Loucy (cell line): ENCODE measurements around the gene CAPRIN2.

Experiments used
- H2AFZ ChIP-seq: fragments of 200-600 bp; sonication (generic); 2 replicates; pipeline ENCODE4 v1.6.0; 2016; ENCODE audit warnings: antibody characterized with exemption, mild to moderate bottlenecking, low read length, moderate library complexity
- H3F3A ChIP-seq: fragments of 200-600 bp; 2 replicates; pipeline ENCODE4 v1.6.0; 2016; ENCODE audit warnings: antibody characterized with exemption, low read depth, mild to moderate bottlenecking
- H3K27me3 ChIP-seq: fragments of 200-600 bp; sonication (generic); 2 replicates; pipeline ENCODE4 v1.6.1; 2014; ENCODE audit warnings: low read length, mild to moderate bottlenecking; ENCODE audit not compliant: insufficient read depth, poor library complexity, severe bottlenecking
- H3K36me3 ChIP-seq: fragments of 200-600 bp; sonication (generic); 2 replicates; pipeline ENCODE4 v1.6.1; 2016; ENCODE audit warnings: low read length; ENCODE audit not compliant: insufficient read depth
- H3K4me1 ChIP-seq: fragments of 200-600 bp; sonication (generic); 2 replicates; pipeline ENCODE4 v1.5.1; 2014; ENCODE audit warnings: low read length, mild to moderate bottlenecking; ENCODE audit not compliant: insufficient read depth, poor library complexity, severe bottlenecking
- H3K4me2 ChIP-seq: fragments of 200-600 bp; sonication (generic); 2 replicates; pipeline ENCODE4 v1.6.0; 2014; ENCODE audit warnings: antibody characterized with exemption, low read length, low read depth, mild to moderate bottlenecking; ENCODE audit not compliant: poor library complexity, severe bottlenecking
- H3K4me3 ChIP-seq: fragments of 200-600 bp; sonication (generic); 2 replicates; pipeline ENCODE4 v1.5.1; 2014; ENCODE audit warnings: low read length, mild to moderate bottlenecking, mixed read lengths; ENCODE audit not compliant: poor library complexity, severe bottlenecking
- H3K79me2 ChIP-seq: fragments of 200-600 bp; sonication (generic); 2 replicates; pipeline ENCODE4 v1.6.1; 2014; ENCODE audit warnings: low read length; ENCODE audit not compliant: insufficient read depth
- H3K9ac ChIP-seq: fragments of 200-600 bp; sonication (generic); 2 replicates; pipeline ENCODE4 v1.6.0; 2014; ENCODE audit warnings: mild to moderate bottlenecking, low read depth, low read length, moderate library complexity; ENCODE audit not compliant: poor library complexity, severe bottlenecking
- H3K9me2 ChIP-seq: fragments of 200-600 bp; sonication (generic); replicated peaks from 2 replicates; pipeline ENCODE4 v1.6.1; 2016; ENCODE audit warnings: low read depth, low read length, mixed read lengths
- H3K9me3 ChIP-seq: fragments of 200-600 bp; sonication (generic); 2 replicates; pipeline ENCODE4 v1.6.1; 2014; ENCODE audit warnings: mild to moderate bottlenecking, antibody characterized with exemption, low read length, low read depth; ENCODE audit not compliant: insufficient read depth
- H4K20me1 ChIP-seq: fragments of 200-600 bp; sonication (generic); 2 replicates; pipeline ENCODE4 v1.6.0; 2014; ENCODE audit warnings: antibody characterized with exemption, low read length, mild to moderate bottlenecking; ENCODE audit not compliant: insufficient read depth, poor library complexity, severe bottlenecking
- EZH2phosphoT487 ChIP-seq: fragments of 200-600 bp; IDR thresholded peaks from 2 replicates; pipeline ENCODE4 v1.6.1; 2018; ENCODE audit warnings: antibody characterized with exemption, mild to moderate bottlenecking, moderate library complexity, borderline replicate concordance
- TF ChIP-seq, protein P1 (sequence below): fragments of 200-600 bp; sonication (generic); conservative IDR thresholded peaks from 2 replicates; pipeline ENCODE4 v1.5.1; 2014; ENCODE audit warnings: mild to moderate bottlenecking, antibody characterized with exemption, low read length

Gene CAPRIN2

DNA sequence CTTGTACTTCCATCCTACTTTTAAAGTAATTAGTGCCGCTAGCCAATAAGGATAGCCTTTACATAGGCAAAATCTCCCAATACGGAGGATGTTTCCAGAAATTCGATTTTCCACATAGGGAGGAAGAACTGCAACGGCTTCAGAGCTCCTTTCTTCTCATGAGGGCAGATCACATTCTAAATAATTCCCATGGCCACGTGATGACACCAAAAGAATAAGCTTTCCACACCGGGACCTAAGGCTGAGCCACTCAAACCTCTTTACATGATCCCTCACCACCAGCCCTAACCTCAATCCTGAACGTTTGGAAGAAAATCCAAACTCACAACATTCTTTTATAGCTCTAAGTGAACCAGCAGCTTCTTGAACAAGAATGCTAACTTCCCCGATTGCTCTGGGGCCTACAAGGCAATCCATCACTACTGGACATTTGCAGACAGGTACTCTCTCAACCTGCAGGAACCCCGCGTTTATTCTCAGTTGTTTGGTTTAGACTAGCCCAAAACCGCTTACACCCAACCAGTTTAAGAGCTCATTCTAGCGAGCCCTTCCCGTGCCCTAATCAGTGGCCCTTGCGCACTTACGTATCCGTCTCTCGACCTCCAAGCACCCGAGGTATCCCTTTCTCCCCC lies 884 bp downstream of the CAPRIN2 start:
- no peaks in the 10 kb centered on the region for H3F3A ChIP-seq
- H3K9me3 ChIP-seq, result no peaks in the 10 kb centered on the region
- no peaks in the 10 kb centered on the region for H3K36me3 ChIP-seq
- H2AFZ ChIP-seq, result peak overlapping the region; percentile 97
- H3K9ac ChIP-seq, result peak overlapping the region; percentile 82
- H3K4me2 ChIP-seq, result peak overlapping the region; percentile 90
- H4K20me1 ChIP-seq, result no peaks in the 10 kb centered on the region
- peaks cover 44% of the 10 kb centered on the region for H3K4me1 ChIP-seq
- H3K4me3 ChIP-seq, result peak overlapping the region; percentile 96
- TF ChIP-seq EZH2phosphoT487, result no peak
- TF ChIP-seq, protein P1, sequence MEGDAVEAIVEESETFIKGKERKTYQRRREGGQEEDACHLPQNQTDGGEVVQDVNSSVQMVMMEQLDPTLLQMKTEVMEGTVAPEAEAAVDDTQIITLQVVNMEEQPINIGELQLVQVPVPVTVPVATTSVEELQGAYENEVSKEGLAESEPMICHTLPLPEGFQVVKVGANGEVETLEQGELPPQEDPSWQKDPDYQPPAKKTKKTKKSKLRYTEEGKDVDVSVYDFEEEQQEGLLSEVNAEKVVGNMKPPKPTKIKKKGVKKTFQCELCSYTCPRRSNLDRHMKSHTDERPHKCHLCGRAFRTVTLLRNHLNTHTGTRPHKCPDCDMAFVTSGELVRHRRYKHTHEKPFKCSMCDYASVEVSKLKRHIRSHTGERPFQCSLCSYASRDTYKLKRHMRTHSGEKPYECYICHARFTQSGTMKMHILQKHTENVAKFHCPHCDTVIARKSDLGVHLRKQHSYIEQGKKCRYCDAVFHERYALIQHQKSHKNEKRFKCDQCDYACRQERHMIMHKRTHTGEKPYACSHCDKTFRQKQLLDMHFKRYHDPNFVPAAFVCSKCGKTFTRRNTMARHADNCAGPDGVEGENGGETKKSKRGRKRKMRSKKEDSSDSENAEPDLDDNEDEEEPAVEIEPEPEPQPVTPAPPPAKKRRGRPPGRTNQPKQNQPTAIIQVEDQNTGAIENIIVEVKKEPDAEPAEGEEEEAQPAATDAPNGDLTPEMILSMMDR, result no peak
- peaks cover 14% of the 10 kb centered on the region for H3K79me2 ChIP-seq
- no peaks in the 10 kb centered on the region for H3K9me2 ChIP-seq
- H3K27me3 ChIP-seq, result no peaks in the 10 kb centered on the region

DNA sequence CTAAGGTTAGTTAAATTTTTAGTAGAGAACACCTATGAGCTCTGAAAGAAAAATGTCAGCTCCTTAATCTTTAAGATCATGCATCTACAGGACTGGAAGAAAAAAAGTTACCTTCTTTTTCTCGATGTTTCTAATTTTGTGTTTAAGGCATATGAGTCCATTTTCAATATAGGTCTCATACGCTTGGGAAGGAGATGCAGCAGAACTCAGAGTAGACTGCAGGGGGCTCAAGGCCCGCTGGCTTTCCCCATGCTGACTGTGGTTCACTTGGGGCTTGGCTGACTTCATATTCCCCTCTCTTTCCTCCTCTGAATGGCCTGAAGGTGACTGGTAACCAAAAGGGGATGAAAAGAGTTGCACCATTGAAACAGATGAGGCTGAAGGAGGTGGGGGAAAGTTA lies 1.5 kb downstream of the CAPRIN2 start:
- no peak for TF ChIP-seq EZH2phosphoT487
- TF ChIP-seq, protein P1, result peak; percentile 69
- no peaks in the 10 kb centered on the region for H3K9me3 ChIP-seq
- H3K9ac ChIP-seq, result peak overlapping the region; percentile 82
- H3K4me3 ChIP-seq, result peak overlapping the region; percentile 96
- H2AFZ ChIP-seq, result no peak overlapping the region
- no peaks in the 10 kb centered on the region for H3F3A ChIP-seq
- no peaks in the 10 kb centered on the region for H4K20me1 ChIP-seq
- peak overlapping the region; percentile 90 for H3K4me2 ChIP-seq
- no peaks in the 10 kb centered on the region for H3K9me2 ChIP-seq
- no peaks in the 10 kb centered on the region for H3K27me3 ChIP-seq
- no peaks in the 10 kb centered on the region for H3K36me3 ChIP-seq
- peaks cover 14% of the 10 kb centered on the region for H3K79me2 ChIP-seq
- H3K4me1 ChIP-seq, result peaks cover 44% of the 10 kb centered on the region

DNA sequence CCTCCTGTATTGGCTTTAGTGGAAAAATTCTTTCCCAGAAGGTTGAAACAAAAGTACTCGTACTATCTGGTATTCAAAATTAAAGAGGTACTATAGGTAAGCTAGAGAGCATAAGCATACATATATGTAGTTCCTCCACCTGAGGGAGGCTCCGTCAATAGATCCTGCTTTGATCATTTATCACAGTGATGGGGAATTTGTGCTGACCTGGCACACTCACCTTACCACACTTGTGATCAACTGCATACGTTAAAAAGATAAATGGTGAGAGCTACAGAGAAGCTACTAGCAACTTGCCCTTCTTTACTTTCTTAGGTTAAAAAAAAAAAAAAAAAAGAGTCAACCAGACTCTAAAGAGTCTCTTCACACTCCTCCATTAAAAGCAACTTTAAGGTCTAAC lies 2.5 kb downstream of the CAPRIN2 start:
- H3K79me2 ChIP-seq, result peaks cover 14% of the 10 kb centered on the region
- H3K4me3 ChIP-seq, result peak overlapping the region; percentile 96

DNA sequence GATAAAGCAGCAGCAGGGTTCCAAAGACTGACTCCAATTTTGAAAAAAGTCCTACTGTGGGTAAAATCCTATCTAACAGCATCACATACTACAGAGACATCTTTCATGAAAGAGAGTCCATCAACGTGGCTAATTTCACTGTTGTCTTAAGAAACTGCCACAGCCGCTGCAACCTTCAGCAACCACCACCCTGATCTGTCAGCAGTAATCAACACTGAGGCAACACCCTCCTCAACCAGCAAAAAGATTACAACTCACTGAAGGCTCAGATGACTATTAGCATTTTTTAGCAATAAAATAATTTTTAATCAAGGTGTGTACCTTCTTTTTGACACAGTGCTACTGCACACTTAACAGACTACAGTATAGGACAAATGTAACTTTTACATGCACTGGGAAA lies 6.6 kb downstream of the CAPRIN2 start:
- Histone ChIP-seq H4K20me1 (no peaks in the 10 kb centered on the region), H3K36me3 (no peaks in the 10 kb centered on the region), H3K4me3 (no peak overlapping the region), H3K9me3 (no peaks in the 10 kb centered on the region), H3F3A (no peaks in the 10 kb centered on the region), H3K4me2 (no peak overlapping the region), H3K27me3 (no peaks in the 10 kb centered on the region), H3K9ac (no peak overlapping the region), H2AFZ (no peak overlapping the region), H3K4me1 (peaks cover 39% of the 10 kb centered on the region), H3K79me2 (peaks cover 14% of the 10 kb centered on the region), H3K9me2 (no peaks in the 10 kb centered on the region)
- no peak for TF ChIP-seq EZH2phosphoT487
- TF ChIP-seq, protein P1, result no peak

More for the DNA sequence above, 2.5 kb downstream of the CAPRIN2 start:
- H3K9ac ChIP-seq, result peak overlapping the region; percentile 57
- no peaks in the 10 kb centered on the region for H3F3A ChIP-seq
- no peaks in the 10 kb centered on the region for H3K9me2 ChIP-seq
- H3K36me3 ChIP-seq, result no peaks in the 10 kb centered on the region
- no peaks in the 10 kb centered on the region for H3K27me3 ChIP-seq
- H3K4me2 ChIP-seq, result peak overlapping the region; percentile 90
- no peaks in the 10 kb centered on the region for H3K9me3 ChIP-seq
- no peaks in the 10 kb centered on the region for H4K20me1 ChIP-seq
- 0 out of 2 replicates have a peak overlapping the region, but pooled peaks have one; percentile 7 for H2AFZ ChIP-seq
- H3K4me1 ChIP-seq, result peaks cover 47% of the 10 kb centered on the region
- no peak for TF ChIP-seq EZH2phosphoT487
